Erythroblast (primary cell): ENCODE measurements around the gene POU2F1.

Experiments
- GATA1 ChIP-seq: IDR thresholded peaks from 2 replicates; pipeline ENCODE4 v1.6.1; 2011; ENCODE audit warnings: low read depth, mild to moderate bottlenecking, control low read depth, low read length, moderate library complexity
- POLR2A ChIP-seq: IDR thresholded peaks from 2 replicates; pipeline ENCODE4 v1.6.1; 2011; ENCODE audit warnings: mild to moderate bottlenecking, low read length

DNA sequence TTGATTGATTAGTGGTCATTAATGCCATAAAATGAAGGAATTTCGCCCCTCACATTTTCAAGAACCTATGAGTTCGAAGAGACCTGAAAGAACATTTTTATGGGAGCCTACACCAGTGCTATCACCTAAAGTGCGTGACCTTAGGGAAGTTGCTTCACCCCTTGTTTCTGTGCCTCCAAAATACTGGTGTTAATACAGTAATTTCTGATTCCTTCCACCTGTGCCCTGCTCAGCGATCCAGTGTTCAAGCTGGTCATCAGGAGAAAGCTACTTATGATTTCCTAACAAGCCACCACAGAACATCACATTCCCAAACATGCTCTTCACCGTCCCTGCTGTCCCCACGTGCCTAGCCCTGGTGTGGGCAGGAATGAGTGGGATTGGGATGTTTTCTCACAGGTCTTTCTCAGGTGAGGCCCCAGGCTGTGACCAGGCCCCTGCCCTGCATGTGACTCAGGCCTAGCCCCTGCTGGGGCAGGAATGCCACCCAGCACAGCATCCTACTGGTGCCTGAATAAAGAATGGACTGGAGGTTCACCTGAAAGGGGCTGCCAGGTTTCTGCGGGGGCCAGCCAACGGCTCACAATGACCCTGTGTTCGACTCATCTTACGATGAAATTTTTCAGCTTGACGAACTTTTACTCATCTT lies 237.4 kb downstream of the POU2F1 start:
- no peak for TF ChIP-seq POLR2A
- no peak for TF ChIP-seq GATA1
